Cortex of kidney (tissue), 1 donor: ENCODE measurements around the gene ABHD4.
"Not testable (repeated sequence)": the region's sequence is repeated elsewhere in the genome, so short reads cannot be mapped to it uniquely, and the experiment has no call there.

Experiments
- DNase-seq: peaks from one replicate; lab custom pipeline; 2025; lab: John Stamatoyannopoulos, UW

The ABHD4 gene

GRCh38 chr14:22561661-22562579 lies 36.2 kb upstream of the ABHD4 start:
- DNase-seq: no peak

GRCh38 chr14:22563987-22564386 lies 34.1 kb upstream of the ABHD4 start:
- DNase-seq: no peak

- no peak for DNase-seq
Measured at GRCh38 chr14:22564463-22564862, 33.6 kb upstream of the ABHD4 start.

- no peak for DNase-seq
Measured at GRCh38 chr14:22565391-22565945, 32.6 kb upstream of the ABHD4 start.

- not testable (repeated sequence) for DNase-seq
Measured at GRCh38 chr14:22566266-22566665, 31.8 kb upstream of the ABHD4 start.

- DNase-seq: no peak
Measured at GRCh38 chr14:22566845-22567244, 31.3 kb upstream of the ABHD4 start.

GRCh38 chr14:22567437-22567836 lies 30.7 kb upstream of the ABHD4 start:
- no peak for DNase-seq

- no peak for DNase-seq
Measured at GRCh38 chr14:22569106-22569736, 28.9 kb upstream of the ABHD4 start.

GRCh38 chr14:22569737-22570131 lies 28.4 kb upstream of the ABHD4 start:
- DNase-seq: no peak

- no peak for DNase-seq
Measured at GRCh38 chr14:22570132-22570949, 27.8 kb upstream of the ABHD4 start.

- DNase-seq: no peak
Measured at GRCh38 chr14:22572562-22573058, 25.5 kb upstream of the ABHD4 start.

- DNase-seq: no peak
Measured at GRCh38 chr14:22573804-22574203, 24.3 kb upstream of the ABHD4 start.

GRCh38 chr14:22577334-22577908 lies 20.7 kb upstream of the ABHD4 start:
- DNase-seq: no peak

- DNase-seq: no peak
Measured at GRCh38 chr14:22579236-22579635, 18.9 kb upstream of the ABHD4 start.

- DNase-seq: no peak
Measured at GRCh38 chr14:22579881-22580280, 18.2 kb upstream of the ABHD4 start.

- DNase-seq: no peak
Measured at GRCh38 chr14:22580625-22581024, 17.5 kb upstream of the ABHD4 start.

- no peak for DNase-seq
Measured at GRCh38 chr14:22583994-22584393, 14.1 kb upstream of the ABHD4 start.

GRCh38 chr14:22587247-22587646 lies 10.9 kb upstream of the ABHD4 start:
- no peak for DNase-seq

- not testable (repeated sequence) for DNase-seq
Measured at GRCh38 chr14:22587677-22588422, 10.2 kb upstream of the ABHD4 start.

- no peak for DNase-seq
Measured at GRCh38 chr14:22588526-22589095, 9.5 kb upstream of the ABHD4 start.
